GM23338 (cell line): Measurements from ENCODE around the gene ZBTB20.

Source experiments
- EZH2 ChIP-seq: fragments of 200-600 bp; sonication (generic); IDR thresholded peaks from one replicate; pipeline ENCODE4 v1.8.0; 2017; ENCODE audit warnings: antibody characterized with exemption, mild to moderate bottlenecking, low read depth; ENCODE audit not compliant: unreplicated experiment
- EZH2phosphoT487 ChIP-seq: fragments of 200-600 bp; sonication (generic); IDR thresholded peaks from one replicate; pipeline ENCODE4 v1.8.1; 2018; ENCODE audit warnings: antibody characterized with exemption; ENCODE audit not compliant: unreplicated experiment
- NANOG ChIP-seq: IDR thresholded peaks from 2 replicates; pipeline ENCODE4 v1.6.1; 2016; ENCODE audit warnings: antibody characterized with exemption, borderline replicate concordance
- POLR2AphosphoS5 ChIP-seq: IDR thresholded peaks from 2 replicates; pipeline ENCODE4 v1.6.1; 2016; ENCODE audit warnings: antibody characterized with exemption, low read depth
- REST ChIP-seq: IDR thresholded peaks from one replicate; pipeline ENCODE4 v1.6.1; 2018; ENCODE audit warnings: antibody characterized with exemption; ENCODE audit not compliant: unreplicated experiment
- ZNF462 ChIP-seq: fragments of 250-450 bp; sonication (Bioruptor Pico); IDR thresholded peaks from 2 replicates; pipeline ENCODE4 v1.5.0; 2020; ENCODE audit warnings: mild to moderate bottlenecking, moderate library complexity
- TF ChIP-seq, protein P1 (sequence below), 2 experiments: fragments of 200-600 bp in 1 of 2; sonication (generic) in 1 of 2; conservative IDR thresholded peaks; 2 replicates each; pipeline versions ENCODE4 v1.5.1 to v1.6.1; 2016 to 2017; ENCODE audit warnings: antibody characterized with exemption in 2 of 2, low read depth in 2 of 2, mild to moderate bottlenecking in 2 of 2, moderate library complexity in 1 of 2

DNA sequence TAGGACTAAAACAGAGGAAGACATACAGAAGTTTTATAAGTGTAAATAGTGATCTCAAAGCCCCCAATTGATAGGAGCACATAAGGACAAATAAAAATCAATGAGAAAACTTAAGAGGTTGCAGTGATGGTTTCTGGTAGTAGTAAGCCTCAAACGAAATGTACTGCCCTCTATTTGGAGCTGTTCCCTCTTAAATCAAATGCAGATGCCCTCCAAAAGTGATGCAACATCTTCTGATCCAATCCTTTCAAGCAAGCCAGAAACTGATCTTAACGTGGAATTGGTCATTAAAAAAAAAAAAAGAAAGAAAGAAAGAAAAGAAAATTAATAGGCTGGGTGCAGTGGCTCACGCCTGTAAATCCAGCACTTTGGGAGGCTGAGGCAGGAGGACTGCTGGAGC is 259.3 kb downstream of the ZBTB20 start:
- TF ChIP-seq, protein P1, sequence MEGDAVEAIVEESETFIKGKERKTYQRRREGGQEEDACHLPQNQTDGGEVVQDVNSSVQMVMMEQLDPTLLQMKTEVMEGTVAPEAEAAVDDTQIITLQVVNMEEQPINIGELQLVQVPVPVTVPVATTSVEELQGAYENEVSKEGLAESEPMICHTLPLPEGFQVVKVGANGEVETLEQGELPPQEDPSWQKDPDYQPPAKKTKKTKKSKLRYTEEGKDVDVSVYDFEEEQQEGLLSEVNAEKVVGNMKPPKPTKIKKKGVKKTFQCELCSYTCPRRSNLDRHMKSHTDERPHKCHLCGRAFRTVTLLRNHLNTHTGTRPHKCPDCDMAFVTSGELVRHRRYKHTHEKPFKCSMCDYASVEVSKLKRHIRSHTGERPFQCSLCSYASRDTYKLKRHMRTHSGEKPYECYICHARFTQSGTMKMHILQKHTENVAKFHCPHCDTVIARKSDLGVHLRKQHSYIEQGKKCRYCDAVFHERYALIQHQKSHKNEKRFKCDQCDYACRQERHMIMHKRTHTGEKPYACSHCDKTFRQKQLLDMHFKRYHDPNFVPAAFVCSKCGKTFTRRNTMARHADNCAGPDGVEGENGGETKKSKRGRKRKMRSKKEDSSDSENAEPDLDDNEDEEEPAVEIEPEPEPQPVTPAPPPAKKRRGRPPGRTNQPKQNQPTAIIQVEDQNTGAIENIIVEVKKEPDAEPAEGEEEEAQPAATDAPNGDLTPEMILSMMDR (conservative IDR thresholded peaks at IDR 0.05; ENCODE audit: low read depth in 2 of 2): no peak
- no peak for TF ChIP-seq POLR2AphosphoS5
- no peak for TF ChIP-seq REST
- no peak for TF ChIP-seq ZNF462
- TF ChIP-seq EZH2: no peak
- TF ChIP-seq EZH2phosphoT487: no peak
- no peak for TF ChIP-seq NANOG
